GM18507 (cell line): Measurements from ENCODE around the gene CRIM1.

Source experiments
- DNase-seq: peaks from one replicate; pipeline ENCODE4 v3.0.0; 2011; ENCODE audit warnings: low read depth; ENCODE audit not compliant: insufficient read length; ENCODE audit errors: extremely low spot score
- FAIRE-seq: peaks from 2 replicates; lab custom pipeline; 2011; peaks lifted over from hg19 to GRCh38; lab: Jason Lieb, UNC

CRIM1 gene

GRCh38 chr2:36389091-36389564, 33.5 kb downstream of the CRIM1 start:
- no peak for FAIRE-seq
- DNase-seq: no peak

- no peak for FAIRE-seq
- DNase-seq: no peak
Observed at GRCh38 chr2:36389577-36389976, 34.0 kb downstream of the CRIM1 start.

GRCh38 chr2:36392571-36393255, 37.1 kb downstream of the CRIM1 start:
- no peak for DNase-seq
- no peak for FAIRE-seq

- DNase-seq (no peak), FAIRE-seq (no peak)
Observed at GRCh38 chr2:36393738-36394256, 38.2 kb downstream of the CRIM1 start.

- FAIRE-seq (no peak), DNase-seq (no peak)
Observed at GRCh38 chr2:36394804-36395203, 39.2 kb downstream of the CRIM1 start.

- FAIRE-seq (no peak), DNase-seq (no peak)
Observed at GRCh38 chr2:36395866-36396265, 40.3 kb downstream of the CRIM1 start.

GRCh38 chr2:36396878-36397539, 41.4 kb downstream of the CRIM1 start:
- no peak for DNase-seq

GRCh38 chr2:36397728-36398413, 42.3 kb downstream of the CRIM1 start:
- DNase-seq (no peak), FAIRE-seq (no peak)

More at GRCh38 chr2:36396878-36397539, 41.4 kb downstream of the CRIM1 start:
- FAIRE-seq: no peak

- DNase-seq (no peak), FAIRE-seq (no peak)
Observed at GRCh38 chr2:36399050-36399449, 43.5 kb downstream of the CRIM1 start.

GRCh38 chr2:36403675-36404230, 48.2 kb downstream of the CRIM1 start:
- FAIRE-seq (peak; percentile 36), DNase-seq (no peak)

- DNase-seq (no peak), FAIRE-seq (peak; percentile 21)
Observed at GRCh38 chr2:36404318-36404717, 48.7 kb downstream of the CRIM1 start.

- FAIRE-seq: peak; percentile 44
- DNase-seq: no peak
Observed at GRCh38 chr2:36404754-36405153, 49.2 kb downstream of the CRIM1 start.

- DNase-seq: no peak
- peak; percentile 49 for FAIRE-seq
Observed at GRCh38 chr2:36405183-36405582, 49.6 kb downstream of the CRIM1 start.

GRCh38 chr2:36406296-36406695, 50.7 kb downstream of the CRIM1 start:
- DNase-seq: no peak
- no peak for FAIRE-seq

- DNase-seq (no peak), FAIRE-seq (no peak)
Observed at GRCh38 chr2:36407413-36407812, 51.8 kb downstream of the CRIM1 start.

- FAIRE-seq: no peak
- no peak for DNase-seq
Observed at GRCh38 chr2:36408198-36408703, 52.7 kb downstream of the CRIM1 start.

- DNase-seq (no peak), FAIRE-seq (no peak)
Observed at GRCh38 chr2:36409335-36409734, 53.8 kb downstream of the CRIM1 start.

GRCh38 chr2:36409935-36410334, 54.4 kb downstream of the CRIM1 start:
- FAIRE-seq: no peak
- no peak for DNase-seq

- FAIRE-seq: peak; percentile 47
- DNase-seq: no peak
Observed at GRCh38 chr2:36410681-36411080, 55.1 kb downstream of the CRIM1 start.

GRCh38 chr2:36411962-36412444, 56.4 kb downstream of the CRIM1 start:
- FAIRE-seq (no peak), DNase-seq (no peak)
